NK-92 (cell line): ENCODE measurements around the gene CPN1.
"Not testable (repeated sequence)": the region's sequence is repeated elsewhere in the genome, so short reads cannot be mapped to it uniquely, and the experiment has no call there.

Experiments used
- DNase-seq: peaks from one replicate; lab custom pipeline; 2025; ENCODE audit not compliant: unreplicated experiment; lab: John Stamatoyannopoulos, UW

Gene CPN1

DNA sequence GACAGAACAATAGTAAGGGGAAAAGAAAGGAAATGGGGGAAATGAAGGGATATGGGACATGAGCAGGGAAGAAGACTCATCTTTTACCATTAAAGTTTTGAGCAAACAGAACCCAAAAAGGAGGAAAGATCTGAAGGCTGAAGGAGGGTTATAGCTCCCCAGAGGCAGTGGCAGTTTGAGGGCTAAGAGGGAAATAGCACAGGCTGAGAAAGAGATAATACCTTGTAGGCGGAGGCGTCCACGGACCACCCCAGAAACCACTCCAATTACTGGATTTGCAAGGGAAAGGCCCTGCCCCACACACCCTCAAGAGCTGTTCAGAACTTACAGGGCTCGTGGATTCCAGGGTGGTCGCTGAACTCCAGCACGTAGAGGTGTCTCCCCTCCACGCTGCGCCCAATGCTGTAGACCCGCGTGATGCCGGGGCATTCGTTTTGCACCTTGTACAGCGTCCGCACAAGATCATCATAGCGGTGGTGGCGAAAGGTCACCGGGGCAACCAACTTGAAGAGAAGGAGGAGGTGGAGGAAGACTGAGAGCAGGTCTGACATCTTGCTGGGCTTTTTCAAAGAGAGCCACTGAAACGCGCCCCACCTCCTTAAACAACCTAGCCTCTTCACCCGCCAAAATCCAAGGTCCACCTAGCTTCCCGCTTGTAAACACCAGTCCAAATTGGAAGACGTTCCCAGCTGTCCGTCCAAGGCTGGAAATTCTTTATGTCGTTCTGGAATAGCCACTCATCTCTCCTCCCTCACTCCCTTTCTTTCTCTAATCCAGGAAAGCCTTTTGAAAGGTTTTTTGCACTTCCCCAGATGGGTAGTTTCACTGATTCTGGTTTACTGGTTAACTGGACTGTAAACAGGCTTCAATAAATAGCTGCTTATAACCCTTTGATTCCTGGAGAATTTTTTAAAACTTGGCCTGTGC is at the start of gene CPN1:
Gene CPN1 (minus strand): TSS at position 795 of the 927 bp plus-strand sequence. CDS start 244 bp downstream, at position 551.
- DNase-seq: no peak

DNA sequence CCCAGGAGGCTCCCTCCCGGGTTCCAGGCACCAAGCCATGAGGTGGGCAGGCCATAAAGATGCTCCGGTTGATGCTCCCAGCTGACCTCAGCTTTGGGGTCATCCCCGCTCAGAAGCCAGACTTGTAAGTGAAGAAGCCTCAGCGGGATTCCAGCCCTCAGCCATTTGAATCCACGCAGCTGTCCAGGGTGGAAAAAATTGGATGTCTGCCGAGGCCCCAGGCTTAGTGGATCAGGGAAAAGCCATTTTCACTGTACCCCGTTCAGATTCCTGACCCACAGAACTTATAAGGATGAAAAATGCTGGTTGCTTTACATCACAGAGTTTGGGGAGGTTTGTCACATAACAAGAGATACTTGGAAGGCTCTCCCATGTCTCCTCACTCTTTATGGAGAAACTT is 49.2 kb upstream of the CPN1 start:
- no peak for DNase-seq

DNA sequence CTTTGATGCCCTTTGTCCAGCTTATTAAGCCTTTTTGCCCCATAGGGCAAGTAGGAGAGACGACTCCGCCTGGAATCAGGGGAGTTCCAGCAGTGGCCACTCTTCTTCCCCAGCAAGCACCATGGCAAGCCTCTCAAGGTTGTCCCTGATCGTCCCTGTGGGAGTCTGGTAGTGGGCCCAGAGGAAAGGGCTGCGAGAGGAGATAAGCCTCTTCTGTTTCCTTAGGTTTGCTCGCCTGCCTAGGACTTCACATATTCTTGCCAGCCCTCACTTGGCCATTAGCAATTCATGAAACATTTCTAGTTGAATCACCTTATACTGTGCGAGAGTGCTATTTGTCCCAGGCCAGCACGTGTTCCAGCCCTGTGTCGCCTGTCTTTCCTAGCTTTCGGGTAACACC is 47.8 kb upstream of the CPN1 start:
- DNase-seq: no peak

- no peak for DNase-seq
Measured at GRCh38 chr10:100128951-100129350, 47.3 kb upstream of the CPN1 start.

- not testable (repeated sequence) for DNase-seq
Measured at GRCh38 chr10:100125335-100125734, 43.7 kb upstream of the CPN1 start.

DNA sequence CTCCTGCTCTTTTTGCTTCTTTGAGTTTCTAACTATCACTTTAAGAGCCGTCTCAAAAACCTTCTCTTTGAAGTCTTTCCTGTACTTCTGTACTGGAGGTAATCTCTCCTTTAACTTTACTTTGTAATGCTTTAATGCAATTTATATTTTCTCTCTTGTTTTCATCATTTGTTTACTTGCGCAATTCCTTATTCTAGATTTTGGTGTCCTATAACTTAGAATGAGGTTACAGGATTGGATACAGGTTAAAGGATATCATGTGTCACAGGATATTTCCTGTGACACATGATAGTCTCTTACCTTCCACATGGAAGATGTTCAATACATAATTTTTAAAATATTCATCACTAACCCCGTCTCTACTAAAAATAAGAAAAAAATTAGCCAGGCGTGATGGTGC is 42.4 kb upstream of the CPN1 start:
- no peak for DNase-seq

DNA sequence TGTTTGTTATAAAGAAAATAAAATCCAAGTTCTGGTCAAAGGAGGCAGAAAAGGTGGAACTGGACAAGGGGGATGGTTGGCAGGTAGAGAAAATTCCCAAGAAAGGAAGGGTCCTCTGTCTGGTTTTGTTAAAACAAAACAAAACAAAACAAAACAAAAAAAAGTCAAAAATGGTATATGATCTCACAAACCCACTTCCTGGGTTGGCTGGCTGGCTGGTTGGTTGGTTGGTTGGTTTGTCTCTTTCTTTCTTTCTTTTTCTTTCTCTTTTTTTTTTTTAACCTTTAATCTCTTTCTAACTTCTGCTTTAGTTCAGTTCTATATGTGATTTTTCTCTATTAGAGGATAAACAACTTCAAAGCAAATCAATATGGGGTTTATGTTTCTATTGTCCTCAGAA is 41.1 kb upstream of the CPN1 start:
- DNase-seq: no peak

GRCh38 chr10:100120550-100120949 is 38.9 kb upstream of the CPN1 start:
- no peak for DNase-seq

GRCh38 chr10:100119726-100120125 is 38.1 kb upstream of the CPN1 start:
- DNase-seq: no peak

- no peak for DNase-seq
Measured at GRCh38 chr10:100114976-100115770, 33.5 kb upstream of the CPN1 start.

DNA sequence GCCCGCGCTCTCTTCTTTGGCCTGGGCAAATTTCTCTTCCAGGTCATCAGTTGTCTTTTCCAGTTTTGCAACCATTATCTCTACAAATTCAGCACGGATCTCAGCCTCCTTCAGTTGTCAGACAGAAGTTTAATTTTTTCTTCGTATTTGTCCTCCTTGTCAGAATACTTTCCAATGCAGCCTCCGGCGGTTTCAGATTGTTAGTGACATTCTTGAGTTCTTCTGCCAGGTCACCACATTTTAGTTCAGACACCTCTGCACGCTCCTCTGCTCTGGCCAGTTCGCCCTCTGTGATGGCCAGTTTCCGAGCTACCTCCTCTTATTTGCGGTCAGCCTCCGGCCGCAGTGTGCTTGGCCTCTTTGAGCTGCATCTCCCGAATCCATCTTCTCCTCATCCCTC is 32.8 kb upstream of the CPN1 start:
- no peak for DNase-seq

GRCh38 chr10:100109670-100110069 is 28.0 kb upstream of the CPN1 start:
- DNase-seq: no peak

DNA sequence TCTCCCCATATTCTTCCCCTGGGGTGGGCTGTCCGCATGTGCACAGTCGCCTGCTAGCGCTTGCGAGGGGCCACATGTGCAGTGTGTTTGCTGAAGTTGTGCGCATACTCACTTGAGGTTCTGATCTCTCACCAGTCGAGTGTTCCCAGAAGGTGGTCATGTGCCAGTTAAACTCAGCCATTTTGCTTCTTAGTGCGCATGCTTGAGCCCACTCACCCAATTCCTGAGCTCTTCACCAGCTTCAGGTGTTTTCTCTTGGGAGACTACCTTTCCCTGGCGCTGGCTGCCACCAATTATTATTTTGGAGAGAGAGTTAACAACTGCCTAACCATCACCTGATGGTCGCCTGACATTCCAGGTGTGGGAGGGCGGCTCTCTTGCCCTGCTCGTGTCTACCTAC is 25.2 kb upstream of the CPN1 start:
- DNase-seq: no peak

GRCh38 chr10:100104300-100104699 is 22.6 kb upstream of the CPN1 start:
- DNase-seq: no peak

- no peak for DNase-seq
Measured at GRCh38 chr10:100103581-100103980, 21.9 kb upstream of the CPN1 start.

DNA sequence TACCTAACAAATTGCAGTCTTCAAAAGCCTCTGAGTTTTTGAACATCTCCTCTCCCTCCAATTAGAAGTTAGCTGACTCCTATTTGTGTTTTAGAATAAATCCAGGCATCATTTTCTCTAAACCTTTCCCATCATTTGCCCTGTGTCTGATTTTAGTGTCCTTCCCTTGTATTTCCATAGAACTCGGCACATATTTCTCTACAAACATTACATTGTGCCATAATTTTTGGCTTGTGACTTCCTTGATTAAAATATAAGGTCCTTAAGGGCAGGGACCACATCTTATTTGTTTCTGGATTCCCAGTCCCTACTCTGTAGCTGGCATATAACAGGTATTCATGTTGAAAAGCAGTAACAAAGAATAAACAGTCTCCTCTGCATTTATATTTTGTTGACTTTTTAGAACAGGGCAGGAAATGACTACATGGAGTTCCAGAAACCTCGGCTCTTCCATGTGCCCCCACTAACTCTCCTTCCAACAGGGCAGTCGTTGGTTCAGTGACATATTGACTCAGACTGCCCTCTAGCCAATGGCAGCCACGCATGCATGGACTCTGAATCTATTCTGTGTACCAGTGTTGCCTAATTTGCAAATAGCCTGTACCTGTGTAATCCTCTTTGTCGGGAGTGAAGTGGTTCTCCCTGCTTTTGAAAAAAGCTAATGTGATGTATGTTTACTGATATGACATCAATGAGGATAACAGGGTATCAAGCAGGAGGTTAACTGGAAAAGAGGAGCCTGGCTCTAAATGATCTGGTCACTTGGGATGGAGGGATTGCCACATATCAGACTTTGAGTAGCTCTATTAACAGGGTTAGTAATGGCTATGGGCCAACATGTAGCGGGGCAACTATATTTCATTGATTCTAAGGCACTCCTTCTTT is 19.8 kb upstream of the CPN1 start:
- DNase-seq: no peak

DNA sequence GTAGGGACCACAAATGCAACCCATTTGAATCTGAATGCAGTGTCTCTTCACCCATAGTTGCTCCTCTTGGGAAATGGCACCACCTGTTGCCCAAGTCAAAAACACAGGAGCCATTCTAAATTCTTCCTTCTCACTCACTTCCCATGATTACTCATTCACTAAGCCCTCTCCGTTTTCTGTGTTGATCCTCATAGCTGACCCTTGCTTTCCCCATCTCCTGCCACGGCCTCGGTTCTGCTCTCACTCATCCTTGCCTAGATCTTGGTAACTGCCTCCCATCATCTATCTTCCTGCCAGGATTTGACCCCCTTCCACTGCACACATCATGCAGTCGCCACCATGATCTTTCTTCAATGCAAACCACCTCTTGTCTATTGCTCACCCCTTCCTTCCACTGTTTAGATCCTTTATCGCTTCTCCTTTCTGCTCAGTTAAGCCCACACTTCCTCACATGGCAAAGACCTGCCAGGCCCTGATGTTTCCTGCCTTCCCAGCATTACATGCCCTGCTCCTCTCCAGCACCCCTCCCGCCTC is 19.0 kb upstream of the CPN1 start:
- DNase-seq: no peak

DNA sequence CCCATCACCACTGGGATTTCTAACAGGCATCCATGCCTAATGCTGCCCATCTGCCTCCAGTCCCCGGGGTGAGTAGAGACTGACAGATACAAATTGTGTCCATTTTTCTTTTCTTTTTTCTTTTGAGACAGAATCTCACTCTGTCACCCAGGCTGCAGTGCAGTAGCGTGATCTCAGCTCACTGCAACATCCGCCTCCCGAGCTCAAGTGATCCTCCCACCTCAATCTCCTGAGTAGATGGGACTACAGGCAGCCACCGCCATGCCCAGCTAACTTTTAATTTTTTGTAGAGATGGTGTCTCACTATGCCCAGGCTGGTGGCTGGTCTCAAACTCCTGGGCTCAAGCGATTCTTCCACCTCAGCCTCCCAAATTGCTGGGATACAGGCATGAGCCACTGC is 7.6 kb upstream of the CPN1 start:
- DNase-seq: no peak

GRCh38 chr10:100086708-100087107 is 5.0 kb upstream of the CPN1 start:
- not testable (repeated sequence) for DNase-seq

DNA sequence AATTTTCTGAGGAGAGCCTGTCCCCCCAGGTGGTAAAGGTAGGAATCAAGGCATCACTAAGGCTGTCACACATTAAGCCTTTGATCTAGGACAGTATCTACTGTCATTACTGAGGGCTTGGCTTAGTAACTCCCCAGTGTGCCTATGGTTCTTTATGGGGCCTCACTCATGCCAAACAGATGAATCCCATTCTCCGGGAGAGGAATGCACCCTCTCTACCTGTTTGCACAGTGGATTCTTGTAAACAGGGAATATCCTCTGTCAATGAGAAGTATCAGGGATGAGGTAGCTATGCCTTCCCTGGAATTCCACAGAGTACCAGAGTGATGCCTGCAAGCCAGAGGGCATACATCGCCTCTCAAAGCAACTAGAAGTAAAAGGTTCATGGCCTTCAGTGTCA is 3.9 kb upstream of the CPN1 start:
- DNase-seq: no peak

GRCh38 chr10:100083623-100084022 is 2.0 kb upstream of the CPN1 start:
- DNase-seq: no peak
